GM12873 (cell line): ENCODE data around the gene NEU1.

Experiments
- CTCF ChIP-seq: IDR thresholded peaks from 2 replicates; pipeline ENCODE4 v1.5.1; 2012; ENCODE audit warnings: low read depth, mild to moderate bottlenecking, moderate library complexity, low read length, control low read depth; ENCODE audit not compliant: insufficient read depth; ENCODE audit errors: missing control alignments

Gene NEU1

GRCh38 chr6:31851485-31851832 lies 11.2 kb downstream of the NEU1 start:
- TF ChIP-seq CTCF = no peak

- no peak for TF ChIP-seq CTCF
These were observed 11.7 kb downstream of the NEU1 start for GRCh38 chr6:31850765-31851484.

- no peak for TF ChIP-seq CTCF
These were observed 15.2 kb downstream of the NEU1 start for GRCh38 chr6:31847276-31847978.

GRCh38 chr6:31844507-31844906 lies 18.1 kb downstream of the NEU1 start:
- no peak for TF ChIP-seq CTCF

- no peak for TF ChIP-seq CTCF
These were observed 20.6 kb downstream of the NEU1 start for GRCh38 chr6:31842053-31842452.

GRCh38 chr6:31838968-31839367 lies 23.7 kb downstream of the NEU1 start:
- TF ChIP-seq CTCF = no peak

- TF ChIP-seq CTCF = no peak
These were observed 25.1 kb downstream of the NEU1 start for GRCh38 chr6:31837369-31838113.
